OCI-LY3 (cell line): ENCODE measurements around the gene CPED1.
"Not testable (repeated sequence)": the region's sequence is repeated elsewhere in the genome, so short reads cannot be mapped to it uniquely, and the experiment has no call there.

ENCODE experiments used
- H2AFZ ChIP-seq: fragments of 200-600, 300-600 bp; shearing (Covaris generic); 2 replicates; pipeline ENCODE4 v1.6.0; 2014; ENCODE audit warnings: antibody characterized with exemption, low read depth, low read length
- H3K27ac ChIP-seq: fragments of 200-600, 300-600 bp; sonication (generic); 2 replicates; pipeline ENCODE4 v1.5.1; 2014; ENCODE audit warnings: mild to moderate bottlenecking, low read length, moderate library complexity, mixed read lengths
- H3K27me3 ChIP-seq: fragments of 200-600, 300-600 bp; sonication (generic); 2 replicates; pipeline ENCODE4 v1.6.1; 2014; ENCODE audit warnings: low read depth, low read length, mixed read lengths
- H3K36me3 ChIP-seq: fragments of 200-600, 300-600 bp; sonication (generic); replicated peaks from 2 replicates; pipeline ENCODE3; 2014; ENCODE audit warnings: low read depth, low read length, mixed read lengths
- H3K4me1 ChIP-seq: fragments of 300-600, 200-600 bp; sonication (generic); 2 replicates; pipeline ENCODE4 v1.6.1; 2014; ENCODE audit warnings: low read length, mixed read lengths
- H3K4me2 ChIP-seq: fragments of 200-600, 300-600 bp; sonication (generic); 2 replicates; pipeline ENCODE4 v1.6.1; 2014; ENCODE audit warnings: low read length, mixed read lengths
- H3K4me3 ChIP-seq: fragments of 300-600, 200-600 bp; sonication (generic); 2 replicates; pipeline ENCODE4 v1.5.1; 2014; ENCODE audit warnings: antibody characterized with exemption, mild to moderate bottlenecking, low read length, moderate library complexity
- H3K79me2 ChIP-seq: fragments of 300-600, 200-600 bp; shearing (Covaris generic); 2 replicates; pipeline ENCODE4 v1.6.1; 2014; ENCODE audit warnings: mild to moderate bottlenecking, low read length, mixed read lengths
- H3K9ac ChIP-seq: fragments of 300-600, 200-600 bp; shearing (Covaris generic); 2 replicates; pipeline ENCODE4 v1.6.0; 2014; ENCODE audit warnings: mild to moderate bottlenecking, low read length, moderate library complexity
- H3K9me3 ChIP-seq: fragments of 200-600, 300-600 bp; shearing (Covaris generic); 2 replicates; pipeline ENCODE4 v1.6.1; 2014; ENCODE audit warnings: low read length, mixed read lengths; ENCODE audit not compliant: insufficient read depth
- H4K20me1 ChIP-seq: fragments of 200-600, 300-600 bp; sonication (generic); 2 replicates; pipeline ENCODE4 v1.6.1; 2016; ENCODE audit warnings: low read length, mixed read lengths; ENCODE audit not compliant: insufficient read depth
- CTCF ChIP-seq: fragments of 200-600, 300-600 bp; sonication (generic); IDR thresholded peaks from 2 replicates; pipeline ENCODE4 v1.5.1; 2014; ENCODE audit warnings: antibody characterized with exemption, low read length, low read depth
- EZH2phosphoT487 ChIP-seq: fragments of 200-600 bp; shearing (Covaris generic); IDR thresholded peaks from 2 replicates; pipeline ENCODE4 v1.6.1; 2018; ENCODE audit warnings: antibody characterized with exemption, mixed run types, low read depth

Gene CPED1

GRCh38 chr7:121029302-121029701 is 40.8 kb downstream of the CPED1 start:
- H4K20me1 ChIP-seq = no peaks in the 10 kb centered on the region
- peaks cover 10% of the 10 kb centered on the region for H3K4me1 ChIP-seq
- no peak overlapping the region for H3K4me3 ChIP-seq
- no peaks in the 10 kb centered on the region for H3K27me3 ChIP-seq
- H3K4me2 ChIP-seq = no peak overlapping the region
- no peak overlapping the region for H2AFZ ChIP-seq
- H3K9ac ChIP-seq = no peak overlapping the region
- TF ChIP-seq CTCF (no peak), EZH2phosphoT487 (no peak)
- no peaks in the 10 kb centered on the region for H3K36me3 ChIP-seq
- no peak overlapping the region for H3K27ac ChIP-seq
- H3K79me2 ChIP-seq = no peaks in the 10 kb centered on the region
- no peaks in the 10 kb centered on the region for H3K9me3 ChIP-seq

- H3K4me1 ChIP-seq = no peaks in the 10 kb centered on the region
- no peak overlapping the region for H3K4me2 ChIP-seq
- H3K4me3 ChIP-seq = no peak overlapping the region
Observed at GRCh38 chr7:121030308-121030707, 41.8 kb downstream of the CPED1 start.

GRCh38 chr7:121032645-121033460 is 44.3 kb downstream of the CPED1 start:
- Histone ChIP-seq H3K27ac (no peak overlapping the region), H3K27me3 (no peaks in the 10 kb centered on the region), H2AFZ (no peak overlapping the region), H4K20me1 (no peaks in the 10 kb centered on the region), H3K4me2 (no peak overlapping the region), H3K79me2 (no peaks in the 10 kb centered on the region), H3K4me3 (no peak overlapping the region), H3K9me3 (no peaks in the 10 kb centered on the region), H3K9ac (no peak overlapping the region), H3K4me1 (no peaks in the 10 kb centered on the region), H3K36me3 (no peaks in the 10 kb centered on the region)
- TF ChIP-seq EZH2phosphoT487 (no peak), CTCF (no peak)

More at GRCh38 chr7:121030308-121030707, 41.8 kb downstream of the CPED1 start:
- Histone ChIP-seq H3K79me2 (no peaks in the 10 kb centered on the region), H3K36me3 (no peaks in the 10 kb centered on the region), H3K9me3 (no peaks in the 10 kb centered on the region), H3K27ac (no peak overlapping the region), H3K9ac (no peak overlapping the region), H4K20me1 (no peaks in the 10 kb centered on the region), H2AFZ (no peak overlapping the region), H3K27me3 (no peaks in the 10 kb centered on the region)
- TF ChIP-seq CTCF (no peak), EZH2phosphoT487 (no peak)

GRCh38 chr7:121034929-121035328 is 46.4 kb downstream of the CPED1 start:
- no peak overlapping the region for H3K27ac ChIP-seq
- H3K36me3 ChIP-seq = no peaks in the 10 kb centered on the region
- H3K4me2 ChIP-seq = no peak overlapping the region
- no peak overlapping the region for H3K9ac ChIP-seq
- no peaks in the 10 kb centered on the region for H3K27me3 ChIP-seq
- H3K4me1 ChIP-seq = no peaks in the 10 kb centered on the region
- no peak overlapping the region for H2AFZ ChIP-seq
- H3K4me3 ChIP-seq = no peak overlapping the region
- H4K20me1 ChIP-seq = no peaks in the 10 kb centered on the region
- no peaks in the 10 kb centered on the region for H3K79me2 ChIP-seq
- H3K9me3 ChIP-seq = no peaks in the 10 kb centered on the region
- TF ChIP-seq EZH2phosphoT487 (no peak), CTCF (no peak)

GRCh38 chr7:121036776-121037175 is 48.3 kb downstream of the CPED1 start:
- H3K79me2 ChIP-seq, H2AFZ ChIP-seq, H3K4me2 ChIP-seq, H3K4me1 ChIP-seq, H3K36me3 ChIP-seq, H4K20me1 ChIP-seq, H3K4me3 ChIP-seq, H3K27me3 ChIP-seq, H3K9me3 ChIP-seq, H3K9ac ChIP-seq, H3K27ac ChIP-seq: not testable (repeated sequence)

GRCh38 chr7:121037329-121037728 is 48.8 kb downstream of the CPED1 start:
- not testable (repeated sequence) for H3K27me3 ChIP-seq, H3K9ac ChIP-seq, H4K20me1 ChIP-seq, H3K9me3 ChIP-seq, H2AFZ ChIP-seq, H3K27ac ChIP-seq, H3K79me2 ChIP-seq, H3K4me2 ChIP-seq, H3K4me3 ChIP-seq, H3K36me3 ChIP-seq, H3K4me1 ChIP-seq
